ENCODE results near the gene PLGRKT. TPM values are rescaled to one million over a fixed set of nuclear protein-coding genes. Genes with fewer than 3 reads are reported as not detected.

PLGRKT gene
- total RNA-seq, 1 experiment from 2014 or later: 19.2 TPM

DNA sequence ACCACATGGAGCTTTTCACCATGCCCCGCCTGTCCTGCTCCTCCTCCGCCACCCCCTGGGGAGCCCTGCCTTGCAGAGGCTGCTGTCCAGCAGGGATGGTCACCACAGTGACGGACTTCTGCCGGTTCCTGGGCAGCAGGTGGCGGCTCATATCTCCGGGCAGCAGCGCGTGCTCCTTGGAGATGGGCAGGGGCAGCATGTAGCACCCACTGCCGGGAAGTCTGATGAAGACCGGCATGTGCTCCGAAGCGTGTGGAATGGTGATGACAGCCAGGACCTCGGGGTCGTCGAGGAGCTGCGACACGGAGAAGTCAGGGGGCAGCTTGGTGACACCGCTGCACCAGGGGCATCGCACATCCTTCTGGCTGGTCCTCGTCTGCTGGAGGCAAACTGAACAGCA is 19.2 kb downstream of the PLGRKT start:
- peak; percentile 58; the same call in 1 of the 2 replicates for TF ChIP-seq FOXP1 (CRISPR knock-in tag; IDR thresholded peaks at IDR 0.05; ENCODE audit: borderline replicate concordance)
- TF ChIP-seq, protein P1, sequence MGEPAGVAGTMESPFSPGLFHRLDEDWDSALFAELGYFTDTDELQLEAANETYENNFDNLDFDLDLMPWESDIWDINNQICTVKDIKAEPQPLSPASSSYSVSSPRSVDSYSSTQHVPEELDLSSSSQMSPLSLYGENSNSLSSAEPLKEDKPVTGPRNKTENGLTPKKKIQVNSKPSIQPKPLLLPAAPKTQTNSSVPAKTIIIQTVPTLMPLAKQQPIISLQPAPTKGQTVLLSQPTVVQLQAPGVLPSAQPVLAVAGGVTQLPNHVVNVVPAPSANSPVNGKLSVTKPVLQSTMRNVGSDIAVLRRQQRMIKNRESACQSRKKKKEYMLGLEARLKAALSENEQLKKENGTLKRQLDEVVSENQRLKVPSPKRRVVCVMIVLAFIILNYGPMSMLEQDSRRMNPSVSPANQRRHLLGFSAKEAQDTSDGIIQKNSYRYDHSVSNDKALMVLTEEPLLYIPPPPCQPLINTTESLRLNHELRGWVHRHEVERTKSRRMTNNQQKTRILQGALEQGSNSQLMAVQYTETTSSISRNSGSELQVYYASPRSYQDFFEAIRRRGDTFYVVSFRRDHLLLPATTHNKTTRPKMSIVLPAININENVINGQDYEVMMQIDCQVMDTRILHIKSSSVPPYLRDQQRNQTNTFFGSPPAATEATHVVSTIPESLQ (CRISPR knock-in tag; IDR thresholded peaks at IDR 0.05): no peak
- Mint-ChIP-seq H3K4me3 (no peak overlapping the region), H3K27ac (no peak overlapping the region), H3K4me1 (peaks cover 18% of the 10 kb centered on the region), H3K9me3 (peaks cover 6% of the 10 kb centered on the region), H3K27me3 (ENCODE audit: low read depth) (peaks cover 12% of the 10 kb centered on the region), H3K36me3 (no peaks in the 10 kb centered on the region)
- ChIA-PET POLR2A (no interaction called here), CTCF (no interaction called here)
- DNase-seq (ENCODE audit: low spot score) (no peak), ATAC-seq (no peak)

DNA sequence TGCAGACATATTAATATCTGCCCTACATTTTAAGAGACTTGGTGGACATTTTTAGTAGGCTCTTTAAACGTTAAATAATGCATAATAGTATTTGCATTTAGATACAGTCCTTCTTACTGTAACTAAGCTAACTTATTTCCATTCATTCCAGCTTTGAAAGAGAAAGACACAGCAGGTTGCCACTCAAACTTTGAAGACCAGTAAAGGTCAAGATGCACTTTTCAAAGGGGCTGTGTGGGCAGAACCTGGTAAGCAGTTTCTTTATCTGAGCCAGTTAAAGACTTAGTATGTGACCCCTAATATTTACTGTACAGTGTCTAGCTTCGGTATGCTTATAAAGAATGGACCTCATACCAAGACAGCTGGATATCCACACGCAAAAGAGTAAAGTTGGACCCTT is 20.8 kb downstream of the PLGRKT start:
- H3K9me3 Mint-ChIP-seq: peaks cover 20% of the 10 kb centered on the region
- POLR2A ChIA-PET: no interaction called here
- TF ChIP-seq FOXK1 (CRISPR knock-in tag; IDR thresholded peaks at IDR 0.05): no peak
- TF ChIP-seq, protein P2, sequence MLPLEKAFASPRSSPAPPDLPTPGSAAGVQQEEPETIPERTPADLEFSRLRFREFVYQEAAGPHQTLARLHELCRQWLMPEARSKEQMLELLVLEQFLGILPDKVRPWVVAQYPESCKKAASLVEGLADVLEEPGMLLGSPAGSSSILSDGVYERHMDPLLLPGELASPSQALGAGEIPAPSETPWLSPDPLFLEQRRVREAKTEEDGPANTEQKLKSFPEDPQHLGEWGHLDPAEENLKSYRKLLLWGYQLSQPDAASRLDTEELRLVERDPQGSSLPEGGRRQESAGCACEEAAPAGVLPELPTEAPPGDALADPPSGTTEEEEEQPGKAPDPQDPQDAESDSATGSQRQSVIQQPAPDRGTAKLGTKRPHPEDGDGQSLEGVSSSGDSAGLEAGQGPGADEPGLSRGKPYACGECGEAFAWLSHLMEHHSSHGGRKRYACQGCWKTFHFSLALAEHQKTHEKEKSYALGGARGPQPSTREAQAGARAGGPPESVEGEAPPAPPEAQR (CRISPR knock-in tag; IDR thresholded peaks at IDR 0.05): no peak
- TF ChIP-seq HMGA2 (CRISPR knock-in tag; IDR thresholded peaks at IDR 0.05): no peak
- TF ChIP-seq, protein P3, sequence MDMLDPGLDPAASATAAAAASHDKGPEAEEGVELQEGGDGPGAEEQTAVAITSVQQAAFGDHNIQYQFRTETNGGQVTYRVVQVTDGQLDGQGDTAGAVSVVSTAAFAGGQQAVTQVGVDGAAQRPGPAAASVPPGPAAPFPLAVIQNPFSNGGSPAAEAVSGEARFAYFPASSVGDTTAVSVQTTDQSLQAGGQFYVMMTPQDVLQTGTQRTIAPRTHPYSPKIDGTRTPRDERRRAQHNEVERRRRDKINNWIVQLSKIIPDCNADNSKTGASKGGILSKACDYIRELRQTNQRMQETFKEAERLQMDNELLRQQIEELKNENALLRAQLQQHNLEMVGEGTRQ (CRISPR knock-in tag; IDR thresholded peaks at IDR 0.05): no peak
- no peak for TF ChIP-seq TCF7 (CRISPR knock-in tag; IDR thresholded peaks at IDR 0.05; ENCODE audit: low read depth)
- TF ChIP-seq, protein P4, sequence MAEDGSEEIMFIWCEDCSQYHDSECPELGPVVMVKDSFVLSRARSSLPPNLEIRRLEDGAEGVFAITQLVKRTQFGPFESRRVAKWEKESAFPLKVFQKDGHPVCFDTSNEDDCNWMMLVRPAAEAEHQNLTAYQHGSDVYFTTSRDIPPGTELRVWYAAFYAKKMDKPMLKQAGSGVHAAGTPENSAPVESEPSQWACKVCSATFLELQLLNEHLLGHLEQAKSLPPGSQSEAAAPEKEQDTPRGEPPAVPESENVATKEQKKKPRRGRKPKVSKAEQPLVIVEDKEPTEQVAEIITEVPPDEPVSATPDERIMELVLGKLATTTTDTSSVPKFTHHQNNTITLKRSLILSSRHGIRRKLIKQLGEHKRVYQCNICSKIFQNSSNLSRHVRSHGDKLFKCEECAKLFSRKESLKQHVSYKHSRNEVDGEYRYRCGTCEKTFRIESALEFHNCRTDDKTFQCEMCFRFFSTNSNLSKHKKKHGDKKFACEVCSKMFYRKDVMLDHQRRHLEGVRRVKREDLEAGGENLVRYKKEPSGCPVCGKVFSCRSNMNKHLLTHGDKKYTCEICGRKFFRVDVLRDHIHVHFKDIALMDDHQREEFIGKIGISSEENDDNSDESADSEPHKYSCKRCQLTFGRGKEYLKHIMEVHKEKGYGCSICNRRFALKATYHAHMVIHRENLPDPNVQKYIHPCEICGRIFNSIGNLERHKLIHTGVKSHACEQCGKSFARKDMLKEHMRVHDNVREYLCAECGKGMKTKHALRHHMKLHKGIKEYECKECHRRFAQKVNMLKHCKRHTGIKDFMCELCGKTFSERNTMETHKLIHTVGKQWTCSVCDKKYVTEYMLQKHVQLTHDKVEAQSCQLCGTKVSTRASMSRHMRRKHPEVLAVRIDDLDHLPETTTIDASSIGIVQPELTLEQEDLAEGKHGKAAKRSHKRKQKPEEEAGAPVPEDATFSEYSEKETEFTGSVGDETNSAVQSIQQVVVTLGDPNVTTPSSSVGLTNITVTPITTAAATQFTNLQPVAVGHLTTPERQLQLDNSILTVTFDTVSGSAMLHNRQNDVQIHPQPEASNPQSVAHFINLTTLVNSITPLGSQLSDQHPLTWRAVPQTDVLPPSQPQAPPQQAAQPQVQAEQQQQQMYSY (CRISPR knock-in tag; IDR thresholded peaks at IDR 0.05): no peak
- no peak for TF ChIP-seq CBFB (CRISPR knock-in tag; IDR thresholded peaks at IDR 0.05; ENCODE audit: low read depth)
- TF ChIP-seq CREB1 (CRISPR knock-in tag; IDR thresholded peaks at IDR 0.05): no peak
- no peak for TF ChIP-seq ELF4 (CRISPR knock-in tag; IDR thresholded peaks at IDR 0.05; ENCODE audit: low read depth)
- TF ChIP-seq ZNF317 (CRISPR knock-in tag; IDR thresholded peaks at IDR 0.05; ENCODE audit: borderline replicate concordance, low read depth): no peak
- H3K4me1 Mint-ChIP-seq: peaks cover 18% of the 10 kb centered on the region
- CTCF ChIA-PET: interaction anchor here (0.6 kb wide), 1 partner anchor 14 kb away, joined by 4 read pairs; no protein-coding TSS in a partner anchor
- peaks cover 12% of the 10 kb centered on the region for H3K27me3 Mint-ChIP-seq (ENCODE audit: low read depth)
- H3K27ac Mint-ChIP-seq: no peak overlapping the region
- peak; percentile 48; the same call in 1 of the 2 replicates for ATAC-seq
- H3K4me3 Mint-ChIP-seq: no peak overlapping the region
- H3K36me3 Mint-ChIP-seq: peaks cover 6% of the 10 kb centered on the region; the same call in 1 of the 2 replicates
- no peak for DNase-seq (ENCODE audit: low spot score)

DNA sequence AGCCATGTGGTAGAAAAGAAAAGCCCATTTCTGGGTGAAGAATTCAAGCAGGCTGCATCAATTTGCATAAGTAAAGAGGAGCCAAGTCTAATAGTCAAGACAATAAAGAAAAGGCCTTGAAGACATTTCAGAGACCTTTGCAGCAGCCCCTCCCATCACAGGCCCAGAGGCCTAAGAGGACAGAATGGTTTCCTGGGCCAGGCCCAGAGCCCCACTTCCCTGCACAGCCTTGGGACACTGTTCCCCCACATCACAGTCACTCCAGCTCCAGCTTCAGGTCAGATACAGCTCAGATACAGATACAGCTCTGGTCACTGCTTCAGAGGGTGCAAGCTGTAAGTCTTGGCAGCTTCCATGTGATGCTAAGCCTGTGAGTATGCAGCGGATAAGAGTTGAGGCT is 29.1 kb downstream of the PLGRKT start:
- H3K27ac Mint-ChIP-seq: no peak overlapping the region
- H3K36me3 Mint-ChIP-seq: peaks cover 59% of the 10 kb centered on the region
- no peak overlapping the region for H3K4me3 Mint-ChIP-seq
- H3K27me3 Mint-ChIP-seq (ENCODE audit: low read depth): peaks cover 5% of the 10 kb centered on the region
- peaks cover 74% of the 10 kb centered on the region for H3K9me3 Mint-ChIP-seq
- no peak for ATAC-seq
- H3K4me1 Mint-ChIP-seq: no peaks in the 10 kb centered on the region
- no peak for DNase-seq (ENCODE audit: low spot score)
- TF ChIP-seq CREM (CRISPR knock-in tag; IDR thresholded peaks at IDR 0.05): no peak
- TF ChIP-seq KAT7 (CRISPR knock-in tag; IDR thresholded peaks at IDR 0.05; ENCODE audit: borderline replicate concordance): no peak
- TF ChIP-seq HMGA2 (CRISPR knock-in tag; IDR thresholded peaks at IDR 0.05): no peak
- TF ChIP-seq, protein P5, sequence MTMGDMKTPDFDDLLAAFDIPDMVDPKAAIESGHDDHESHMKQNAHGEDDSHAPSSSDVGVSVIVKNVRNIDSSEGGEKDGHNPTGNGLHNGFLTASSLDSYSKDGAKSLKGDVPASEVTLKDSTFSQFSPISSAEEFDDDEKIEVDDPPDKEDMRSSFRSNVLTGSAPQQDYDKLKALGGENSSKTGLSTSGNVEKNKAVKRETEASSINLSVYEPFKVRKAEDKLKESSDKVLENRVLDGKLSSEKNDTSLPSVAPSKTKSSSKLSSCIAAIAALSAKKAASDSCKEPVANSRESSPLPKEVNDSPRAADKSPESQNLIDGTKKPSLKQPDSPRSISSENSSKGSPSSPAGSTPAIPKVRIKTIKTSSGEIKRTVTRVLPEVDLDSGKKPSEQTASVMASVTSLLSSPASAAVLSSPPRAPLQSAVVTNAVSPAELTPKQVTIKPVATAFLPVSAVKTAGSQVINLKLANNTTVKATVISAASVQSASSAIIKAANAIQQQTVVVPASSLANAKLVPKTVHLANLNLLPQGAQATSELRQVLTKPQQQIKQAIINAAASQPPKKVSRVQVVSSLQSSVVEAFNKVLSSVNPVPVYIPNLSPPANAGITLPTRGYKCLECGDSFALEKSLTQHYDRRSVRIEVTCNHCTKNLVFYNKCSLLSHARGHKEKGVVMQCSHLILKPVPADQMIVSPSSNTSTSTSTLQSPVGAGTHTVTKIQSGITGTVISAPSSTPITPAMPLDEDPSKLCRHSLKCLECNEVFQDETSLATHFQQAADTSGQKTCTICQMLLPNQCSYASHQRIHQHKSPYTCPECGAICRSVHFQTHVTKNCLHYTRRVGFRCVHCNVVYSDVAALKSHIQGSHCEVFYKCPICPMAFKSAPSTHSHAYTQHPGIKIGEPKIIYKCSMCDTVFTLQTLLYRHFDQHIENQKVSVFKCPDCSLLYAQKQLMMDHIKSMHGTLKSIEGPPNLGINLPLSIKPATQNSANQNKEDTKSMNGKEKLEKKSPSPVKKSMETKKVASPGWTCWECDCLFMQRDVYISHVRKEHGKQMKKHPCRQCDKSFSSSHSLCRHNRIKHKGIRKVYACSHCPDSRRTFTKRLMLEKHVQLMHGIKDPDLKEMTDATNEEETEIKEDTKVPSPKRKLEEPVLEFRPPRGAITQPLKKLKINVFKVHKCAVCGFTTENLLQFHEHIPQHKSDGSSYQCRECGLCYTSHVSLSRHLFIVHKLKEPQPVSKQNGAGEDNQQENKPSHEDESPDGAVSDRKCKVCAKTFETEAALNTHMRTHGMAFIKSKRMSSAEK (CRISPR knock-in tag; IDR thresholded peaks at IDR 0.05; ENCODE audit: borderline replicate concordance): no peak
- TF ChIP-seq JUN (CRISPR knock-in tag; IDR thresholded peaks at IDR 0.05): no peak
- CTCF ChIA-PET: interaction anchor here (0.9 kb wide), 1 partner anchor 192 kb away, joined by 4 read pairs; no protein-coding TSS in a partner anchor
- POLR2A ChIA-PET: no interaction called here
